Thyroid gland (tissue), 4 donors: ENCODE data around the gene SLC10A7. TPM values are rescaled to one million over a fixed set of nuclear protein-coding genes. Genes with fewer than 3 reads are reported as not detected.

Experiments
- DNase-seq, 2 donors: peaks; one replicate each; pipeline ENCODE4 v3.0.0-alpha.2; 2019
- H3K27ac ChIP-seq, 3 donors: fragments of 200-600 bp; sonication (generic); 1 replicate in 2 of 3; 2 replicates in 1 of 3; pipeline ENCODE4 v1.5.1; 2016 to 2019; ENCODE audit warnings: mild to moderate bottlenecking in 1 of 3, moderate library complexity in 1 of 3
- H3K27me3 ChIP-seq: fragments of 200-600 bp; sonication (generic); one replicate; pipeline ENCODE4 v1.5.1; 2019
- H3K36me3 ChIP-seq, 2 donors: fragments of 200-600 bp; sonication (generic); one replicate each; pipeline ENCODE4 v1.5.1; 2016 to 2019
- H3K4me1 ChIP-seq, 2 donors: fragments of 200-600 bp; sonication (generic); one replicate each; pipeline ENCODE4 v1.5.1; 2017 to 2019
- H3K4me3 ChIP-seq, 3 donors: fragments of 200-600 bp; sonication (generic); replicated peaks in 1 of 3; 1 replicate in 2 of 3; 2 replicates in 1 of 3; pipeline ENCODE4 v1.5.1; 2016; ENCODE audit warnings: mild to moderate bottlenecking in 1 of 3
- H3K9me3 ChIP-seq: fragments of 200-600 bp; sonication (generic); one replicate; pipeline ENCODE4 v1.5.1; 2017
- CTCF ChIP-seq, 6 experiments: fragments of 200-600 bp in 3 of 6; fragments of 450-650 bp in 3 of 6; sonication (generic) in 3 of 6; IDR thresholded peaks; one replicate each; pipeline ENCODE4 v1.5.1; 2016 to 2019; ENCODE audit warnings: antibody characterized with exemption in 6 of 6, mild to moderate bottlenecking in 2 of 6, inconsistent platforms in 1 of 6, moderate library complexity in 1 of 6
- POLR2A ChIP-seq, 2 donors: fragments of 450-650 bp; IDR thresholded peaks; one replicate each; pipeline ENCODE4 v1.6.1; 2017; ENCODE audit warnings: antibody characterized with exemption in 2 of 2, mild to moderate bottlenecking in 2 of 2, moderate library complexity in 1 of 2
- WGBS, 2 donors: methylation state at CpG; one replicate each; pipeline ENCODE4 v1.1.5; 2017; 5-methylcytosine and 5-hydroxymethylcytosine counted together
- intact Hi-C: fragments of 100-400 bp; cut with DNase I; formaldehyde crosslinking; loops from one replicate; pipeline ENCODE4 v1.15.1; 2023
- total RNA-seq, 4 donors: library from RNA; depleted of rRNA; stranded (reverse); fragments of >200 nt; gene quantifications; one replicate each; pipeline ENCODE4 v1.2.3, GENCODE V29; 2016

SLC10A7 gene
- total RNA-seq, 4 donors from 2014 or later, result 16.7 to 29.9 (median 23.1) TPM

DNA sequence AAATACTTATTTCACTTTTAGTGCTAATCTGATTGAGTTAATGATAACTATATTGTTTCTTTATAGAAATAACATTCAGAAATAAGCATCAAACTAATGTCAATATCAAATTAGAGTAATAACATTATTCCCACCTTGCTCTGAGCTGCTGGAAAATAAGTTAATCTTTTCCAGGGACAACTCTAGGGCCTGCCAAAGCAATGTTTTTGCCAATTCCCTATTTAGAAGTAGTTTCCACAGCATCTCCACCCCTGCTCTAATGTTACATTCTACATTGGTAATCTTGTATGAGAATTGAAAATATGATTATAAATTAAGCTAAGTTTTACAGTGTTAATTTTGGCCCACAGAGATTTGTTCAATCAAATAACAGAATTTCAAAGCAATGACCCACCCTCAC lies 239.1 kb downstream of the SLC10A7 start:
- TF ChIP-seq POLR2A (IDR thresholded peaks at IDR 0.05) (no peak), CTCF (IDR thresholded peaks at IDR 0.05) (no peak)
- Histone ChIP-seq H3K4me3 (no peak overlapping the region), H3K27ac (no peak overlapping the region), H3K4me1 (no peaks in the 10 kb centered on the region), H3K36me3 (no peaks in the 10 kb centered on the region), H3K27me3 (no peaks in the 10 kb centered on the region), H3K9me3 (no peaks in the 10 kb centered on the region)
- intact Hi-C loops, result no loop called here
- DNase-seq, result no peak

GRCh38 chr4:146278986-146279385 lies 242.8 kb downstream of the SLC10A7 start:
- TF ChIP-seq CTCF (IDR thresholded peaks at IDR 0.05), result no peak
- TF ChIP-seq POLR2A (IDR thresholded peaks at IDR 0.05), result no peak
- no peak for DNase-seq
- Histone ChIP-seq H3K36me3 (no peaks in the 10 kb centered on the region), H3K4me1 (no peaks in the 10 kb centered on the region), H3K4me3 (no peak overlapping the region), H3K27me3 (no peaks in the 10 kb centered on the region), H3K27ac (no peak overlapping the region), H3K9me3 (no peaks in the 10 kb centered on the region)
- WGBS, 2 donors, result 65 to 83% methylated on average over 1 of the region's 1 CpG
- intact Hi-C loops, result no loop called here

- no peak overlapping the region for H3K4me3 ChIP-seq
- H3K27me3 ChIP-seq, result no peaks in the 10 kb centered on the region
- H3K36me3 ChIP-seq, result no peaks in the 10 kb centered on the region
- intact Hi-C loops, result no loop called here
- DNase-seq, result no peak
- no peak for TF ChIP-seq CTCF (IDR thresholded peaks at IDR 0.05)
- TF ChIP-seq POLR2A (IDR thresholded peaks at IDR 0.05), result no peak
- H3K9me3 ChIP-seq, result no peaks in the 10 kb centered on the region
- H3K27ac ChIP-seq, result no peak overlapping the region
- no peaks in the 10 kb centered on the region for H3K4me1 ChIP-seq
Measured at GRCh38 chr4:146275370-146275769, 246.4 kb downstream of the SLC10A7 start.

- no peaks in the 10 kb centered on the region for H3K27me3 ChIP-seq
- DNase-seq, result no peak
- intact Hi-C loops, result no loop called here
- H3K4me1 ChIP-seq, result no peaks in the 10 kb centered on the region
- 91 to 100% methylated on average over 1 of the region's 1 CpG for WGBS, 2 donors
- H3K4me3 ChIP-seq, result no peak overlapping the region
- H3K36me3 ChIP-seq, result no peaks in the 10 kb centered on the region
- H3K27ac ChIP-seq, result no peak overlapping the region
- no peaks in the 10 kb centered on the region for H3K9me3 ChIP-seq
- TF ChIP-seq POLR2A (IDR thresholded peaks at IDR 0.05) (no peak), CTCF (IDR thresholded peaks at IDR 0.05) (no peak)
Measured at GRCh38 chr4:146274774-146275173, 247.0 kb downstream of the SLC10A7 start.

DNA sequence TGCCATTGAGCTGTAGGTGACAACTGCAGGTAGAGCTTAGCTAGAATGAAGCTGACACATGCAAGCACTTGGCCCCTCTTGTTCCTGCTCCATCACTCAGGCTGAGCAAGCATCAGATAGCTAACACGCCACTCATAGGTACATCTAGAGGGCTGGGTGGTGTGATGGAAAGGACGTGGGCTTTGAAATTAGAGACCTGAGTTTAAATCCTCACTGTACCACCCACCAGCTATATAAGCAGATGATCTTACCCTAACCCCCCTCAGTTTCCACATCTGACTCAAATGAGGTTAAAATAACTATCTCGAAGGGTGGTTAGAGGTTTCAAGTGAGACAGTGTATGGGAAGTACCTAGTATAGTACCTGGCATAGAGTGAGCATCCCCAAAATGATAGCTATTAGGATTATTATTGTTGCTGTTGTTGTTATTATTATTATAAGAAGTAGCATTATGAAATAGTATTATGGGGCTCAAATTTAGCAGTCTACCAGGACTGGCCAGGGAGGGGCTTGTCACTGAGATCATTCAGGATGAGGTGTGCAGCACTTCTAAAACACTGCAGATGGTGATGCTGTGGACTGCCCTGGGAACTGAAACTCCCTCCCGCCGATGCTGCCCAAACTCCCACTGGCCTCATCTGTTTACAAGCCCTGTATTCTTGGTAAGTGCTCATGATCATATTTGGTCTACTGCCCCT lies 248.4 kb downstream of the SLC10A7 start:
- TF ChIP-seq CTCF (IDR thresholded peaks at IDR 0.05) (no peak), POLR2A (IDR thresholded peaks at IDR 0.05) (no peak)
- H3K4me1 ChIP-seq, result no peaks in the 10 kb centered on the region
- no peak for DNase-seq
- H3K36me3 ChIP-seq, result no peaks in the 10 kb centered on the region
- H3K27me3 ChIP-seq, result no peaks in the 10 kb centered on the region
- 91 to 93% methylated on average over 5 of the region's 5 CpGs for WGBS, 2 donors
- intact Hi-C loops, result no loop called here
- no peaks in the 10 kb centered on the region for H3K9me3 ChIP-seq
- H3K4me3 ChIP-seq, result no peak overlapping the region
- H3K27ac ChIP-seq, result no peak overlapping the region
